Gastrocnemius medialis (tissue), 4 donors: ENCODE results near the gene PRMT1. TPM values are rescaled to one million over a fixed set of nuclear protein-coding genes. Genes with fewer than 3 reads are reported as not detected.

ENCODE experiments used
- ATAC-seq, 2 donors: fragments of 150-250 bp; one replicate each; pipeline ENCODE4 v1.9.1; 2016
- DNase-seq, 2 donors: peaks; one replicate each; pipeline ENCODE4 v3.0.0-alpha.2; 2019
- H3K27ac ChIP-seq, 4 donors: fragments of 200-600 bp; sonication (generic); 1 replicate in 1 of 4; 2 replicates in 3 of 4; pipeline ENCODE4 v1.5.1; 2016 to 2018; ENCODE audit warnings: mild to moderate bottlenecking in 2 of 4, moderate library complexity in 1 of 4
- H3K27me3 ChIP-seq, 3 donors: fragments of 200-600 bp; sonication (generic) in 2 of 3; 1 replicate in 1 of 3; 2 replicates in 2 of 3; pipeline versions ENCODE4 v1.5.1 to v1.6.0; 2016 to 2019; ENCODE audit warnings: mild to moderate bottlenecking in 1 of 3, moderate library complexity in 1 of 3
- H3K36me3 ChIP-seq, 2 donors: fragments of 200-600 bp; sonication (generic) in 1 of 2; one replicate each; pipeline ENCODE4 v1.5.1; 2017 to 2018
- H3K4me1 ChIP-seq, 2 donors: fragments of 200-600 bp; sonication (generic) in 1 of 2; one replicate each; pipeline ENCODE4 v1.5.1; 2016 to 2017; ENCODE audit warnings: mild to moderate bottlenecking in 2 of 2
- H3K4me3 ChIP-seq, 4 donors: fragments of 200-600 bp; sonication (generic) in 3 of 4; 1 replicate in 1 of 4; 2 replicates in 3 of 4; pipeline ENCODE4 v1.5.1; 2016 to 2019; ENCODE audit warnings: mild to moderate bottlenecking in 2 of 4
- H3K9me3 ChIP-seq, 3 donors: fragments of 200-600 bp; sonication (generic) in 2 of 3; 1 replicate in 1 of 3; 2 replicates in 2 of 3; pipeline ENCODE4 v1.5.1; 2016 to 2019
- POLR2A ChIP-seq, 2 donors: fragments of 450-650 bp; IDR thresholded peaks; one replicate each; pipeline ENCODE4 v1.6.1; 2017; ENCODE audit warnings: antibody characterized with exemption in 2 of 2, mild to moderate bottlenecking in 2 of 2, moderate library complexity in 2 of 2
- in situ Hi-C, 4 donors: fragments of 200-750 bp; cut with MboI; loops; one replicate each; pipeline versions ENCODE4 v1.15.0 to v1.8.0; 2017; ENCODE audit warnings: low sequenced_read_pairs in 4 of 4
- intact Hi-C: fragments of 100-400 bp; cut with DNase I; formaldehyde crosslinking; loops from one replicate; pipeline ENCODE4 v1.15.1; 2023; ENCODE audit warnings: low total_unique reads
- total RNA-seq, 4 donors: library from RNA; depleted of rRNA; stranded (reverse); fragments of >200 nt; gene quantifications; one replicate each; pipeline versions ENCODE4 v1.1.0 to v1.2.3, GENCODE V29; 2016
- TF ChIP-seq, protein P1 (sequence below), 5 experiments: fragments of 450-650 bp in 3 of 5; fragments of 200-600 bp in 2 of 5; sonication (generic) in 2 of 5; IDR thresholded peaks in 4 of 5; conservative IDR thresholded peaks in 1 of 5; 1 replicate in 4 of 5; 2 replicates in 1 of 5; pipeline ENCODE4 v1.5.1; 2016 to 2019; ENCODE audit warnings: antibody characterized with exemption in 5 of 5, mild to moderate bottlenecking in 3 of 5, moderate library complexity in 3 of 5

PRMT1 gene
- total RNA-seq, 4 donors from 2014 or later: 190 to 242 (median 229) TPM

DNA sequence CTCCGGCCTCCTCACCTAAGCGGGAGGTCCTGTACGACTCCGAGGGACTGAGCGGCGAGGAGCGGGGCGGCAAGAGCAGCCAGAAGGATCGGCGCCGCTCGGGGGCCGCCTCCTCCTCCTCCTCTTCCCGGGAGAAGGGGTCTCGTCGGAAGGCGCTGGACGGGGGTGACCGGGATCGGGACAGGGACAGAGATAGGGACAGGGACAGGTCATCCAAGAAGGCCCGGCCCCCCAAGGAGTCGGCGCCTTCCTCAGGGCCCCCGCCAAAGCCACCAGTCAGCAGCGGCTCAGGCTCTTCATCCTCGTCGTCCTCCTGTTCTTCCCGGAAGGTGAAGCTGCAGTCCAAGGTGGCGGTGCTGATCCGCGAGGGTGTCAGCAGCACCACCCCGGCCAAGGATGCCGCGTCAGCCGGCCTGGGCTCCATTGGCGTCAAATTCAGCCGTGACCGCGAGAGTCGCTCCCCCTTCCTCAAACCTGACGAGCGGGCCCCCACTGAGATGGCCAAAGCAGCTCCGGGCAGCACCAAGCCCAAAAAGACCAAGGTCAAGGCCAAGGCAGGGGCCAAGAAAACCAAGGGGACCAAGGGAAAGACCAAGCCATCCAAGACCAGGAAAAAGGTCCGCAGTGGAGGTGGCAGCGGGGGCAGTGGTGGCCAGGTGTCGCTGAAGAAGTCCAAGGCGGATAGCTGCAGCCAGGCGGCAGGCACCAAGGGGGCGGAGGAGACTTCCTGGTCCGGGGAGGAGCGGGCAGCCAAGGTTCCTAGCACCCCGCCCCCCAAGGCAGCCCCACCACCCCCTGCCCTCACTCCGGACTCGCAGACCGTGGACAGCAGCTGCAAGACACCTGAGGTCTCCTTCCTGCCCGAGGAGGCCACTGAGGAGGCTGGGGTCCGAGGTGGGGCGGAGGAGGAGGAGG lies 24.3 kb upstream of the PRMT1 start:
- intact Hi-C loops: no loop called here
- H3K36me3 ChIP-seq: peaks cover 0 to 84% of the 10 kb centered on the region in 2 donors

DNA sequence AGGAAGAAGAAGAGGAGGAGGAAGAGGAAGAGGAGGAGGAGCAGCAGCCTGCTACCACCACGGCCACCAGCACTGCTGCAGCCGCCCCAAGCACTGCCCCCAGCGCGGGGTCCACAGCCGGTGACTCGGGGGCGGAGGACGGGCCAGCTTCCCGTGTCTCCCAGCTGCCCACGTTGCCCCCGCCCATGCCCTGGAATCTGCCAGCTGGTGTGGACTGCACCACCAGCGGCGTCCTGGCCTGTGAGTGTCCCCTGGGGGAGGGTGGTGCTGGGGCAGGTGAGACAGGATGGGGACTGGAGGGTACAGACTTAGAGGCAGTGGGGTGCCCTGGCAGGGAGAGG lies 23.6 kb upstream of the PRMT1 start:
- DNase-seq (no peak), ATAC-seq (no peak)
- H3K36me3 ChIP-seq: peaks cover 0 to 86% of the 10 kb centered on the region in 2 donors
- intact Hi-C loops: no loop called here
- H3K9me3 ChIP-seq: no peaks in the 10 kb centered on the region
- H3K4me3 ChIP-seq: no peak overlapping the region
- H3K27ac ChIP-seq: no peak overlapping the region
- in situ Hi-C loops: no loop called here
- no peaks in the 10 kb centered on the region for H3K27me3 ChIP-seq
- no peak for TF ChIP-seq POLR2A (IDR thresholded peaks at IDR 0.05)
- TF ChIP-seq, protein P1, sequence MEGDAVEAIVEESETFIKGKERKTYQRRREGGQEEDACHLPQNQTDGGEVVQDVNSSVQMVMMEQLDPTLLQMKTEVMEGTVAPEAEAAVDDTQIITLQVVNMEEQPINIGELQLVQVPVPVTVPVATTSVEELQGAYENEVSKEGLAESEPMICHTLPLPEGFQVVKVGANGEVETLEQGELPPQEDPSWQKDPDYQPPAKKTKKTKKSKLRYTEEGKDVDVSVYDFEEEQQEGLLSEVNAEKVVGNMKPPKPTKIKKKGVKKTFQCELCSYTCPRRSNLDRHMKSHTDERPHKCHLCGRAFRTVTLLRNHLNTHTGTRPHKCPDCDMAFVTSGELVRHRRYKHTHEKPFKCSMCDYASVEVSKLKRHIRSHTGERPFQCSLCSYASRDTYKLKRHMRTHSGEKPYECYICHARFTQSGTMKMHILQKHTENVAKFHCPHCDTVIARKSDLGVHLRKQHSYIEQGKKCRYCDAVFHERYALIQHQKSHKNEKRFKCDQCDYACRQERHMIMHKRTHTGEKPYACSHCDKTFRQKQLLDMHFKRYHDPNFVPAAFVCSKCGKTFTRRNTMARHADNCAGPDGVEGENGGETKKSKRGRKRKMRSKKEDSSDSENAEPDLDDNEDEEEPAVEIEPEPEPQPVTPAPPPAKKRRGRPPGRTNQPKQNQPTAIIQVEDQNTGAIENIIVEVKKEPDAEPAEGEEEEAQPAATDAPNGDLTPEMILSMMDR (IDR thresholded peaks at IDR 0.05 in 4 of 5, conservative IDR thresholded peaks at IDR 0.05 in 1 of 5): no peak
- no peaks in the 10 kb centered on the region for H3K4me1 ChIP-seq

More for the DNA sequence above, 24.3 kb upstream of the PRMT1 start:
- Histone ChIP-seq H3K27ac (no peak overlapping the region), H3K27me3 (no peaks in the 10 kb centered on the region), H3K4me1 (no peaks in the 10 kb centered on the region), H3K4me3 (no peak overlapping the region), H3K9me3 (no peaks in the 10 kb centered on the region)
- DNase-seq (no peak), ATAC-seq (no peak)
- in situ Hi-C loops: no loop called here
- TF ChIP-seq POLR2A (IDR thresholded peaks at IDR 0.05): no peak
- TF ChIP-seq, protein P1 (IDR thresholded peaks at IDR 0.05 in 4 of 5, conservative IDR thresholded peaks at IDR 0.05 in 1 of 5): no peak

DNA sequence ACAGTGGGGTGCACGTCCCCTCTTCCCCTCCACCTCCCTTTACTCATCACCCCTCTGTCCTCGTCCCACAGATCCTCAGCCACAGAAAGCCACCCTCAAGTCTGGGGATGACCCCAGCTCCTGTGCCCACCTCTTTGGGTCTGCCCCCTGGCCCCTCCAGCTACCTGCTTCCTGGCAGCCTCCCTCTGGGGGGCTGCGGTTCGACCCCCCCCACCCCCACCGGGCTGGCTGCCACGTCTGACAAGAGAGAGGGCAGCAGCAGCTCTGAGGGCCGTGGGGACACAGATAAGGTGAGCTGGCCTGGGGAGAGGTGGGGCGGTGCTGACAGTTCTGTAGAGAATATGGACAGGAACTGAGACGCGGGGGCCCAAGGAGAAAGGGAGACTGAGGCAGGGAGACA lies 22.5 kb upstream of the PRMT1 start:
- Histone ChIP-seq H3K4me3 (no peak overlapping the region), H3K9me3 (no peaks in the 10 kb centered on the region), H3K27ac (no peak overlapping the region), H3K27me3 (no peaks in the 10 kb centered on the region), H3K36me3 (peaks cover 0 to 86% of the 10 kb centered on the region in 2 donors), H3K4me1 (no peaks in the 10 kb centered on the region)
- in situ Hi-C loops: no loop called here
- DNase-seq (no peak), ATAC-seq (no peak)
- TF ChIP-seq, protein P1 (IDR thresholded peaks at IDR 0.05 in 4 of 5, conservative IDR thresholded peaks at IDR 0.05 in 1 of 5): no peak
- TF ChIP-seq POLR2A (IDR thresholded peaks at IDR 0.05): no peak
- intact Hi-C loops: no loop called here

- in situ Hi-C loops: no loop called here
- intact Hi-C loops: no loop called here
Measured at GRCh38 chr19:49655570-49656455, 21.3 kb upstream of the PRMT1 start.

More at GRCh38 chr19:49655570-49656455, 21.3 kb upstream of the PRMT1 start:
- H3K27me3 ChIP-seq: no peaks in the 10 kb centered on the region
- H3K36me3 ChIP-seq: peaks cover 0 to 89% of the 10 kb centered on the region in 2 donors
- TF ChIP-seq POLR2A (IDR thresholded peaks at IDR 0.05): no peak
- TF ChIP-seq, protein P1 (IDR thresholded peaks at IDR 0.05 in 4 of 5, conservative IDR thresholded peaks at IDR 0.05 in 1 of 5): no peak
- no peak for DNase-seq
- H3K27ac ChIP-seq: no peak overlapping the region
- no peaks in the 10 kb centered on the region for H3K9me3 ChIP-seq
- H3K4me3 ChIP-seq: no peak overlapping the region
- no peaks in the 10 kb centered on the region for H3K4me1 ChIP-seq
- ATAC-seq: no peak
